ENCODE results near the gene VTCN1.

DNA sequence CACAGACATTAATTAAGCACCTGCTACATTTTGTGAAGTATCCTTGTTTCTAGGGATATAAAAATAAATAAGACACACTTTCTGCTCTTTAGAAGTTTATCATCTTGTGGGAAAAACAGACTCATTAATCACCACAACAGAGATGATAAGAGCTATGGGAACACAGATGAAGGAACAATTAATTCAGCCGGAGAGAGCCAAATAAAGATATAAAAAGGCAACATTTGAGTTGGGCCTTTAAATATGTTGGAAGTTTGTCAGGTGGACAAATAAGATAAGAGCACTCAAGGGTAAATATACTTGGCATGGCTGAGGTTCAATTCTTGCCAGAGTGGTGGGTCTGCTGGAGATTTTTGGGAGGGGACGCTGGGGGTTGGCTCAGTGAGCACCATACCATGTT is 34.2 kb upstream of the VTCN1 start:
- TF ChIP-seq, protein P1, sequence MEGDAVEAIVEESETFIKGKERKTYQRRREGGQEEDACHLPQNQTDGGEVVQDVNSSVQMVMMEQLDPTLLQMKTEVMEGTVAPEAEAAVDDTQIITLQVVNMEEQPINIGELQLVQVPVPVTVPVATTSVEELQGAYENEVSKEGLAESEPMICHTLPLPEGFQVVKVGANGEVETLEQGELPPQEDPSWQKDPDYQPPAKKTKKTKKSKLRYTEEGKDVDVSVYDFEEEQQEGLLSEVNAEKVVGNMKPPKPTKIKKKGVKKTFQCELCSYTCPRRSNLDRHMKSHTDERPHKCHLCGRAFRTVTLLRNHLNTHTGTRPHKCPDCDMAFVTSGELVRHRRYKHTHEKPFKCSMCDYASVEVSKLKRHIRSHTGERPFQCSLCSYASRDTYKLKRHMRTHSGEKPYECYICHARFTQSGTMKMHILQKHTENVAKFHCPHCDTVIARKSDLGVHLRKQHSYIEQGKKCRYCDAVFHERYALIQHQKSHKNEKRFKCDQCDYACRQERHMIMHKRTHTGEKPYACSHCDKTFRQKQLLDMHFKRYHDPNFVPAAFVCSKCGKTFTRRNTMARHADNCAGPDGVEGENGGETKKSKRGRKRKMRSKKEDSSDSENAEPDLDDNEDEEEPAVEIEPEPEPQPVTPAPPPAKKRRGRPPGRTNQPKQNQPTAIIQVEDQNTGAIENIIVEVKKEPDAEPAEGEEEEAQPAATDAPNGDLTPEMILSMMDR (conservative IDR thresholded peaks at IDR 0.05; ENCODE audit: low read length), result no peak
- TF ChIP-seq EZH2phosphoT487 (IDR thresholded peaks at IDR 0.05; ENCODE audit: borderline replicate concordance, low read depth, low read length), result no peak
